ENCODE data around the gene FUBP3.

- TF ChIP-seq CTCF (IDR thresholded peaks at IDR 0.05): no peak
- TF ChIP-seq POLR2AphosphoS5 (IDR thresholded peaks at IDR 0.05): no peak
- no peak for TF ChIP-seq EP300 (IDR thresholded peaks at IDR 0.05; ENCODE audit: low read depth)
These were observed 3.9 kb upstream of the FUBP3 start for GRCh38 chr9:130575514-130575913.
